ENCODE results near the gene WDR11.

DNA sequence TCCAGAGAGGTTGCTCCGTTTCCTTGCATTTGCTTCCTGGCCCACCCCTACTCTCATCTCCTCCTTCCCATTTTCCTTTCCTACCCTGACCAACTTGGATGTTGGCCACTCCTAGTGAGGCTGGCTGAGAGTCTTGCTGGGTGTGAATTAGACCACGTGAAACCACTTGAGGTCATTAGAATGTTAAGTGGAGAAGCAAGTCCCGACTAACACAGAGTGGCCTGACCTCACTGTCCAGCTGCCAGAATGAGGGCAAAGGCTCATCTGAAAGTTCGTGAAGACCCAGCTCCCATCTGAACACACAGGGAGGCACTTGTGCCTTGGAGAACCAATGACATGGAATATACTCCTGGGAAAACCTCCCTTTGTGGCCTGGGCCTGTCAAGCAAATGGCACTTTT, 80.8 kb downstream of the WDR11 start:
- TF ChIP-seq, protein P1, sequence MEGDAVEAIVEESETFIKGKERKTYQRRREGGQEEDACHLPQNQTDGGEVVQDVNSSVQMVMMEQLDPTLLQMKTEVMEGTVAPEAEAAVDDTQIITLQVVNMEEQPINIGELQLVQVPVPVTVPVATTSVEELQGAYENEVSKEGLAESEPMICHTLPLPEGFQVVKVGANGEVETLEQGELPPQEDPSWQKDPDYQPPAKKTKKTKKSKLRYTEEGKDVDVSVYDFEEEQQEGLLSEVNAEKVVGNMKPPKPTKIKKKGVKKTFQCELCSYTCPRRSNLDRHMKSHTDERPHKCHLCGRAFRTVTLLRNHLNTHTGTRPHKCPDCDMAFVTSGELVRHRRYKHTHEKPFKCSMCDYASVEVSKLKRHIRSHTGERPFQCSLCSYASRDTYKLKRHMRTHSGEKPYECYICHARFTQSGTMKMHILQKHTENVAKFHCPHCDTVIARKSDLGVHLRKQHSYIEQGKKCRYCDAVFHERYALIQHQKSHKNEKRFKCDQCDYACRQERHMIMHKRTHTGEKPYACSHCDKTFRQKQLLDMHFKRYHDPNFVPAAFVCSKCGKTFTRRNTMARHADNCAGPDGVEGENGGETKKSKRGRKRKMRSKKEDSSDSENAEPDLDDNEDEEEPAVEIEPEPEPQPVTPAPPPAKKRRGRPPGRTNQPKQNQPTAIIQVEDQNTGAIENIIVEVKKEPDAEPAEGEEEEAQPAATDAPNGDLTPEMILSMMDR (IDR thresholded peaks at IDR 0.05): no peak
- TF ChIP-seq POLR2A (IDR thresholded peaks at IDR 0.05; ENCODE audit: low read length) (no peak), FOXS1 (CRISPR knock-in tag; IDR thresholded peaks at IDR 0.05) (no peak), EP300 (IDR thresholded peaks at IDR 0.05) (no peak), EHMT2 (IDR thresholded peaks at IDR 0.05; ENCODE audit: low read depth) (no peak), SMC3 (IDR thresholded peaks at IDR 0.05) (no peak), JUN (IDR thresholded peaks at IDR 0.05) (no peak), CBX2 (IDR thresholded peaks at IDR 0.05; ENCODE audit: borderline replicate concordance, low read depth) (no peak), JUNB (IDR thresholded peaks at IDR 0.05) (no peak), RAD21 (conservative IDR thresholded peaks at IDR 0.05 in 1 of 2, IDR thresholded peaks at IDR 0.05 in 1 of 2) (no peak), EHF (CRISPR knock-in tag; IDR thresholded peaks at IDR 0.05) (no peak)
- TF ChIP-seq, protein P2, sequence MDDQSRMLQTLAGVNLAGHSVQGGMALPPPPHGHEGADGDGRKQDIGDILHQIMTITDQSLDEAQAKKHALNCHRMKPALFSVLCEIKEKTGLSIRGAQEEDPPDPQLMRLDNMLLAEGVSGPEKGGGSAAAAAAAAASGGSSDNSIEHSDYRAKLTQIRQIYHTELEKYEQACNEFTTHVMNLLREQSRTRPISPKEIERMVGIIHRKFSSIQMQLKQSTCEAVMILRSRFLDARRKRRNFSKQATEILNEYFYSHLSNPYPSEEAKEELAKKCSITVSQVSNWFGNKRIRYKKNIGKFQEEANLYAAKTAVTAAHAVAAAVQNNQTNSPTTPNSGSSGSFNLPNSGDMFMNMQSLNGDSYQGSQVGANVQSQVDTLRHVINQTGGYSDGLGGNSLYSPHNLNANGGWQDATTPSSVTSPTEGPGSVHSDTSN (IDR thresholded peaks at IDR 0.05): no peak

All from A549 (cell line).